Esophagus squamous epithelium (tissue), 4 donors: ENCODE measurements around the gene SPANXN3.

Source experiments
- POLR2A ChIP-seq, 4 donors: fragments of 450-650 bp; IDR thresholded peaks; one replicate each; pipeline ENCODE4 v1.6.1; 2017; ENCODE audit warnings: antibody characterized with exemption in 4 of 4, mild to moderate bottlenecking in 4 of 4, moderate library complexity in 3 of 4
- TF ChIP-seq, protein P1 (sequence below), 6 experiments: fragments of 450-650 bp in 4 of 6; fragments of 200-600 bp in 2 of 6; sonication (generic) in 2 of 6; IDR thresholded peaks; one replicate each; pipeline ENCODE4 v1.5.1; 2016 to 2019; ENCODE audit warnings: antibody characterized with exemption in 6 of 6, mild to moderate bottlenecking in 4 of 6, moderate library complexity in 4 of 6

DNA sequence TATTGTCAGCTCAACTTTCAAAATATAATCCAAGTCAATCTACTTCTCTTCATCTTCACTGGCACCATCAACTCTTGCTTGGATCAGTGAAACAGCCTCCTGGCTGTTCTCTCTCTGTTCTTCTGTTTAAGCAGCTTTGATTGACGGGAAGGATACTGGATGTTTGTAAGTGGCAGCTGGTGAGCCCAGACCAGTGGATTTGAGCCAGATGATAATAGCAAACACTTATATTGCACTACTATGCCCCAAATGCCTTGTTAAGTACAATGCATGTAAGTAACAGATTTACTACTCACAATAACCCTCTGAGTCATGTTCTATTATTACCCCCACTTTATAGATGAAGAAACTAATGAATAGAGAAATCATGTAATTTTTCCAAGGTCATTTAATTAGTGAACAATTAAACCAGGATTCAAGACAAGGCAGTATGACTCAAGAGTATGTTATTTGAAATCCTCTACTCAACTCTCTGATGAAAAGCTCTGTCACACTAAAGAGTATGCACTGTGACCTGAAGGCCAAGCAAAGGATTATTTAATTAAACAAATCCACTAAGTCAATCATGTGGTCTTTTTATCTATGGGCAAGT lies 44.8 kb downstream of the SPANXN3 start:
- no peak for TF ChIP-seq POLR2A (IDR thresholded peaks at IDR 0.05)
- TF ChIP-seq, protein P1, sequence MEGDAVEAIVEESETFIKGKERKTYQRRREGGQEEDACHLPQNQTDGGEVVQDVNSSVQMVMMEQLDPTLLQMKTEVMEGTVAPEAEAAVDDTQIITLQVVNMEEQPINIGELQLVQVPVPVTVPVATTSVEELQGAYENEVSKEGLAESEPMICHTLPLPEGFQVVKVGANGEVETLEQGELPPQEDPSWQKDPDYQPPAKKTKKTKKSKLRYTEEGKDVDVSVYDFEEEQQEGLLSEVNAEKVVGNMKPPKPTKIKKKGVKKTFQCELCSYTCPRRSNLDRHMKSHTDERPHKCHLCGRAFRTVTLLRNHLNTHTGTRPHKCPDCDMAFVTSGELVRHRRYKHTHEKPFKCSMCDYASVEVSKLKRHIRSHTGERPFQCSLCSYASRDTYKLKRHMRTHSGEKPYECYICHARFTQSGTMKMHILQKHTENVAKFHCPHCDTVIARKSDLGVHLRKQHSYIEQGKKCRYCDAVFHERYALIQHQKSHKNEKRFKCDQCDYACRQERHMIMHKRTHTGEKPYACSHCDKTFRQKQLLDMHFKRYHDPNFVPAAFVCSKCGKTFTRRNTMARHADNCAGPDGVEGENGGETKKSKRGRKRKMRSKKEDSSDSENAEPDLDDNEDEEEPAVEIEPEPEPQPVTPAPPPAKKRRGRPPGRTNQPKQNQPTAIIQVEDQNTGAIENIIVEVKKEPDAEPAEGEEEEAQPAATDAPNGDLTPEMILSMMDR (IDR thresholded peaks at IDR 0.05), result no peak
